Adipocyte (in vitro differentiated cells): ENCODE measurements around the gene GPC3.

Experiments used
- DNase-seq: peaks from one replicate; pipeline ENCODE4 v3.0.0-alpha.2; 2015; ENCODE audit warnings: low read depth
- H3K27me3 ChIP-seq: replicated peaks from 2 replicates; pipeline ENCODE4 v1.7.0; 2013; ENCODE audit warnings: mild to moderate bottlenecking, low read length, moderate library complexity; ENCODE audit not compliant: control insufficient read depth, insufficient read depth
- H3K36me3 ChIP-seq: 2 replicates; pipeline ENCODE4 v1.7.0; 2013; ENCODE audit warnings: low read length, mild to moderate bottlenecking, moderate library complexity; ENCODE audit not compliant: control insufficient read depth, insufficient read depth, severe bottlenecking
- H3K4me1 ChIP-seq: 2 replicates; pipeline ENCODE4 v1.7.0; 2013; ENCODE audit warnings: mild to moderate bottlenecking, low read length, moderate library complexity; ENCODE audit not compliant: control insufficient read depth, insufficient read depth
- H3K4me3 ChIP-seq: 2 replicates; pipeline ENCODE4 v1.7.0; 2013; ENCODE audit warnings: mild to moderate bottlenecking, low read length, moderate library complexity
- H3K9ac ChIP-seq: 2 replicates; pipeline ENCODE4 v1.7.0; 2013; ENCODE audit warnings: mild to moderate bottlenecking, low read length, moderate library complexity
- H3K9me3 ChIP-seq: 2 replicates; pipeline ENCODE4 v1.7.0; 2013; ENCODE audit warnings: mild to moderate bottlenecking, low read length, moderate library complexity; ENCODE audit not compliant: control insufficient read depth

The GPC3 gene

DNA sequence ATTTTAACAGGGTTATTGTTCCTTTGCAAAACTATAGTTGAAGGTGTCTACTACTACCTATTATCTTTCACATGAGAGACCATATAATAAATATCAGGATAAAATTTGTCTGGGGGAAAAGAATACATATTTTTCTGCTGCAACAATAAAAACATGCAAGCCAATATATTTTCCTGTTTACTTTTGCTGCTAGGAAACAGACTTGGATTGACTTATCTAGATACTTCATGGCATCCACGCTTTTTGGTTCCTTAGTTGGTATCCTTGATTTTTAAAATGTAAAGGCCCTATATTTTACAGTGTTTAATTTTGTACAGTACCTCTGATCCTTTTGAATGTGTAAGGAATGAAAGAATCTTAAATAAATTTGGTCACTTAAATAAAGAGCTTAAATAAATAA, 150.6 kb downstream of the GPC3 start:
- no peaks in the 10 kb centered on the region for H3K4me1 ChIP-seq
- no peak for DNase-seq
- no peaks in the 10 kb centered on the region for H3K36me3 ChIP-seq
- H3K4me3 ChIP-seq = no peak overlapping the region
- H3K27me3 ChIP-seq = peaks cover 5% of the 10 kb centered on the region
- H3K9me3 ChIP-seq = no peaks in the 10 kb centered on the region
- no peak overlapping the region for H3K9ac ChIP-seq

DNA sequence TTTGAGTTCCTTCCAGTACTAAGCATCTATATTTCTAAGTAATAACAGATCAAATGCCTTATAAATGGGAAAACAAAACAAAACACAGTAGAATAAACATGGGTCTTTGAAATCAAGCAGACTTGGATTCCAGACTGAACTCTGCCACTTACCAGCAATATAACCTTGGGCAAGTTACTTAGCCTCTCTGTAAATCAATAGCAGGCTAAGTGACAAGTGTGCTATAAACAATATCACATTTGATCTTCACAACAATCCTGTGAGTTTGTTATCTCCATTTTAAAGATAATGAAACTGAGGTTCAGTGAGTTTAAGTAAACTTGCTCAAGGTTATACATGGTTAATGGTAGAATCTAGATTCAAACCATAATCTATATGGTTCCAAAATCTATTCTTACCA, 165.8 kb downstream of the GPC3 start:
- DNase-seq = no peak
- Histone ChIP-seq H3K9ac (no peak overlapping the region), H3K4me3 (no peak overlapping the region), H3K9me3 (no peaks in the 10 kb centered on the region), H3K27me3 (peaks cover 10% of the 10 kb centered on the region), H3K36me3 (no peaks in the 10 kb centered on the region), H3K4me1 (no peaks in the 10 kb centered on the region)

DNA sequence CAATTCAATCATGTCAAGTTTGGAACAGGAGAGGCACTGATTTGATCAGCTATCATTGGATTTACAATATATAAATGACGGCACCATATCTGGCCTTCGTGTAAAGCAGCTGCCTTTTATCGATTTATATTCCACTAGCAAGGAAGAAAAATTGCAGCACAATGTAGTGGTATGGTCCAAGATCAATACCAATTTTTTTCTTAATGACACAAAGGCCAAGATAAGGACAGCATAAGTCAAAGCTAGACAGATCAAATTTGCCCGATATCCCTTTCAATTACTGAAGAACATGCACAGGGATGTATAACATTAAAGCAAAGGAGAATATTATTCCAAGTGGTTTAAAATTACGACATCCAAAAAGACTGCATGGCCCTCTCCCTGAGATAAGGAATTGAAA, 167.4 kb downstream of the GPC3 start:
- peaks cover 10% of the 10 kb centered on the region for H3K27me3 ChIP-seq
- no peak for DNase-seq
- H3K4me1 ChIP-seq = peaks cover 3% of the 10 kb centered on the region
- H3K9ac ChIP-seq = no peak overlapping the region
- H3K36me3 ChIP-seq = no peaks in the 10 kb centered on the region
- H3K9me3 ChIP-seq = no peaks in the 10 kb centered on the region
- H3K4me3 ChIP-seq = no peak overlapping the region

DNA sequence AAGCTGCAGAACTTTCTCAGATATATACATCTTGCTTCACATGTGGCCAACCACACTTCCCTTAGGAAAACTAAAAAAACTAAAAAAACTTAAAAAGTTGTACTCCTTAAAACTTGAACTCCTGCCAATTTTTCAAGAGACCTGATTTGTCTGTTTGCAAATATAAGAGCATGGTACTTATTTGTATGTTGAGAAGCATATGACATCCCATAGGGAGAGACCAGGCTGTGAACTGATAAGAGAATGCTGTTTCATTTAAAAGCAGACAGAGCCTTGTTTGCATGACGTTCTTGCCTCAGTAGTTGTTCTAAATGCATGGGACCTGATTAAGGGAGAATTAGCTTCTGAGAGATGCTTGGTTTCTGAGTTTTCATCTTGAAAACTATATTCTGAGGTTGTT, 169.9 kb downstream of the GPC3 start:
- no peaks in the 10 kb centered on the region for H3K9me3 ChIP-seq
- H3K36me3 ChIP-seq = no peaks in the 10 kb centered on the region
- no peak for DNase-seq
- H3K9ac ChIP-seq = no peak overlapping the region
- peaks cover 9% of the 10 kb centered on the region for H3K4me1 ChIP-seq
- no peak overlapping the region for H3K4me3 ChIP-seq
- peaks cover 14% of the 10 kb centered on the region for H3K27me3 ChIP-seq

DNA sequence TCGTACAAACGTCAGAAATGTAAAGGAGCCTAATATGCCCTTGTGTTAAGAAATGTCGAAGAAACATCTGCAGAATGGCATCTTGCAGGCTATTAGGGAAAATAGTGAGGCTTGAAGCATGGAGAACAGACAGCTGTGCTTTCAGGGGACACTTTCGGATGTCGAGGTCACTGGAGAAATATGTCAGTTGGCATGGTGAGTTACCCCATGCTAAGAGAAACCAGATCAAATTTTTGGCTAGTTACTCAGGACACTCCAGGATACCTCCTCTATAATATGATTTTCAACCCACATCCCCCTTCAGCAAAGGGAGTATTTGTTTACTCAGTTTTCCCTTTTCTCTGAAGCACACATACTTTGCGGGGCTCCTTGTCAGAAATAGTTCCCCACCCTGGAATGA, 171.4 kb downstream of the GPC3 start:
- H3K9ac ChIP-seq = no peak overlapping the region
- H3K36me3 ChIP-seq = no peaks in the 10 kb centered on the region
- H3K9me3 ChIP-seq = no peaks in the 10 kb centered on the region
- peak; percentile 69 for DNase-seq
- H3K4me1 ChIP-seq = peaks cover 9% of the 10 kb centered on the region
- peaks cover 10% of the 10 kb centered on the region for H3K27me3 ChIP-seq
- no peak overlapping the region for H3K4me3 ChIP-seq

DNA sequence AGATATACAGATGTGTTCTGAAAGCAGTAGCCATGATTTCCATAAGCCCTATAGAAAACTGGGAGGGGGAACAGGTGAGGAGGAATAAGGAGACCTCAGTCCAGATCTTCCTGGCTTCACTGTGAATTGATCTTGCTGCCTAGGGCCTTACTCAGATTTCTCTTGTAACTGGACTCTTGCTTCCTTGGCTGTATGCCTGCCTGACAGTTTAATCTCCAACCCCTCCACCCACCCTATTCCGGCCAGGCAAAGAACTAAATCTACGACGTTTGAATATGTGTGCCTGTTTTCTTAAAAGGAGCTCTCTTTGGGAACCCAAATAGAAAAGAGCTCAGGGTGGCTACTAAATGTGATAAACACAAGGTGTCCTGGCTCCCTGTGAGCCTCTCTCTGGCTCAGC, 173.0 kb downstream of the GPC3 start:
- H3K36me3 ChIP-seq = no peaks in the 10 kb centered on the region
- peaks cover 9% of the 10 kb centered on the region for H3K4me1 ChIP-seq
- peaks cover 16% of the 10 kb centered on the region for H3K27me3 ChIP-seq
- no peaks in the 10 kb centered on the region for H3K9me3 ChIP-seq
- H3K9ac ChIP-seq = no peak overlapping the region
- DNase-seq = peak; percentile 11
- no peak overlapping the region for H3K4me3 ChIP-seq

DNA sequence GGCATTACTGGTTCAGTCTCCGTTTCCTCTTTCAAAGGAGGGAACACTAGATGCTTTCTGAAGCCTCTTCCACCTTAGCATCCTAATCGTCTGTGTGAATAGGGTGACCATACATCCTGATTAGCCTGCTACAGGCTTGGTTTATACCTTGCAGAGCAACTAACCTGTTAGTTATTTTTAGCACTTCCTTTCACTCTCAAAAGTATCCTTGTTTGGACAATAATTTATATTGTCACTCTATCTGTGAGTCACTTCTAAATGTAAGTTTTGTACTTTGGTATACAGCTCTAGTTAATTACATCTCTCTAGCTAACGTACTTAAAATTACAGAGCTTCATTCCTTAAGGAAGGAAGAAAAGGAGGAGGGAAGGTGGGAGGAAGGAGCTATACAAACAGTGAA, 174.5 kb downstream of the GPC3 start:
- H3K36me3 ChIP-seq = no peaks in the 10 kb centered on the region
- no peak overlapping the region for H3K9ac ChIP-seq
- peaks cover 16% of the 10 kb centered on the region for H3K27me3 ChIP-seq
- no peak overlapping the region for H3K4me3 ChIP-seq
- no peak for DNase-seq
- peaks cover 4% of the 10 kb centered on the region for H3K9me3 ChIP-seq
- peaks cover 9% of the 10 kb centered on the region for H3K4me1 ChIP-seq

DNA sequence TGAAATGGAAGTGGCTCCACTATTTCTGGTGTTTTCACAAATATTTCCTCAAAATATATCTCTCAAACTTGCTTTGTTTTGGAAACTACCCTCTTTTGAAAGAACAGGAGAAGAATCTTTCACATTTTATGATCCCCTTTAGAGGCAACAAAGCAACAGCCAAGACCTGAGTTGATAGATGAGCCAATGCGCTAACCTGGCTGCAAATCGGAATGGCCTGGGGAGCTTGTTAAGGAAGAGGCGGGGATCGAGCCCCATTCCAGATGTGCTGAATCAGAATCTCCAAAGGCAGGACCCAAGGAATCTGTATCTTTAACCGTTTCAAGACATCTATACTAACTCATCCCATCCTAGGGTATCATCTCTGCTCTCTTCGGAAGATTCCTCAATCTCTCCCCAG, 181.3 kb downstream of the GPC3 start:
- no peaks in the 10 kb centered on the region for H3K4me1 ChIP-seq
- no peaks in the 10 kb centered on the region for H3K36me3 ChIP-seq
- peaks cover 9% of the 10 kb centered on the region for H3K9me3 ChIP-seq
- H3K9ac ChIP-seq = no peak overlapping the region
- peaks cover 14% of the 10 kb centered on the region for H3K27me3 ChIP-seq
- DNase-seq = no peak
- no peak overlapping the region for H3K4me3 ChIP-seq

DNA sequence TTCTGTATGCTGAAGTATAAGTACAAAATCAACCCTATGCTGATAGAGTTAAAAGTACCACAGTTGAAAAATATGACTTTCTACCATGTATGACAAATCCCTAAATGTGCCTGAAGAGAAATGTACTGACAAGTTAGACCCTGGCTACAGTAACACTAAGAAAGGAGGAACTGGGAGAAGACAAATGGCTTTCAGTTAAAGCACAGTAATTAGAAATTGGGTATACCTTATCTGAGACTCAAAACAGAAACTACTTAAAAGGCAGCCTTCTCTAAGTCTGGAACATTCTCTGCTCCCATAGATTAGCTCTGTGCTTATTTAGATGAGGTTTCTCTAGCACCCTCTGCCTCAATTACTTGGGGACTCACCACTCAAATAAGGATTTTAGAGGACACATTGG, 189.1 kb downstream of the GPC3 start:
- Histone ChIP-seq H3K27me3 (peaks cover 9% of the 10 kb centered on the region), H3K36me3 (no peaks in the 10 kb centered on the region), H3K4me3 (no peak overlapping the region), H3K4me1 (no peaks in the 10 kb centered on the region), H3K9ac (no peak overlapping the region), H3K9me3 (no peaks in the 10 kb centered on the region)
- no peak for DNase-seq

DNA sequence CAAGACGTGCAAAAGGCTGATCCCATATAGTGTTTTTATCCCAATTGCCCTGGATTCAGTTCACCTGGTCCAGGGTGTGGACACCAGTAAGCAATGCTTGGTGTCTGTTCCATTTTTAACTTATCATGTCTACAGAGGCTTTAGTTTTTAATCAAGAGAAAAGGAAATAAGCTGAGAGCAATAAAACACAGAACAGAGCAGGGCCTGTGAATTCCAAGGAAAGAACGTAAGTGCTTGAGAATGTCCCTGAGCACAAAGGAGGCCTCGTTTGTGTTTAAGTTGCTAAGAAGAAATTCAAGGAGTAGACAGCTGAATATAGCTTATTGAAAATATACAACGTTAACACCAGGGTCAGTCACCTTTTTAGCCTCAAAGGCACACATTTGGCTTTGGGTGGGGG, 191.3 kb downstream of the GPC3 start:
- H3K36me3 ChIP-seq = no peaks in the 10 kb centered on the region
- H3K9me3 ChIP-seq = no peaks in the 10 kb centered on the region
- no peak overlapping the region for H3K9ac ChIP-seq
- H3K27me3 ChIP-seq = peaks cover 4% of the 10 kb centered on the region
- no peak for DNase-seq
- H3K4me3 ChIP-seq = no peak overlapping the region
- H3K4me1 ChIP-seq = no peaks in the 10 kb centered on the region

DNA sequence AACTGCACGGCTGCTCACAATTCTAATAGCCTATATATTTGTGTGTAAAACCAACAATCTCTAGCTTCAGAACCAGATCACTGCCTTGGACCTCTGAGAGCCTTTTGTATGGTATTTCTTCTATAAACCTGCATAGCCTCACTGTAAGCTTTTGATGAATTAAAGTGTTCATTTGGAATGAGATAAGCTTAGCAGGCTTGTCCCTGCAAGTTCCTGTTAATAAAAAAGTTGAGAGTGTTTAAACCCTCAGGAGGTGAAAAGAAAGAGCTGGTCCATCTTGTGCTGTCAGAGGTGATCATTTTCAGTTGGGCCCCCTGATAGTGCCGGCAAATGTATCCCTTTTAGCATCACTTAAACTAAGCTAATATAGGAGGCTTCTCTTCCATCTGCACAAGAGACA, 191.8 kb downstream of the GPC3 start:
- no peaks in the 10 kb centered on the region for H3K9me3 ChIP-seq
- no peak for DNase-seq
- H3K27me3 ChIP-seq = peaks cover 6% of the 10 kb centered on the region
- no peaks in the 10 kb centered on the region for H3K4me1 ChIP-seq
- H3K4me3 ChIP-seq = no peak overlapping the region
- H3K9ac ChIP-seq = no peak overlapping the region
- no peaks in the 10 kb centered on the region for H3K36me3 ChIP-seq

DNA sequence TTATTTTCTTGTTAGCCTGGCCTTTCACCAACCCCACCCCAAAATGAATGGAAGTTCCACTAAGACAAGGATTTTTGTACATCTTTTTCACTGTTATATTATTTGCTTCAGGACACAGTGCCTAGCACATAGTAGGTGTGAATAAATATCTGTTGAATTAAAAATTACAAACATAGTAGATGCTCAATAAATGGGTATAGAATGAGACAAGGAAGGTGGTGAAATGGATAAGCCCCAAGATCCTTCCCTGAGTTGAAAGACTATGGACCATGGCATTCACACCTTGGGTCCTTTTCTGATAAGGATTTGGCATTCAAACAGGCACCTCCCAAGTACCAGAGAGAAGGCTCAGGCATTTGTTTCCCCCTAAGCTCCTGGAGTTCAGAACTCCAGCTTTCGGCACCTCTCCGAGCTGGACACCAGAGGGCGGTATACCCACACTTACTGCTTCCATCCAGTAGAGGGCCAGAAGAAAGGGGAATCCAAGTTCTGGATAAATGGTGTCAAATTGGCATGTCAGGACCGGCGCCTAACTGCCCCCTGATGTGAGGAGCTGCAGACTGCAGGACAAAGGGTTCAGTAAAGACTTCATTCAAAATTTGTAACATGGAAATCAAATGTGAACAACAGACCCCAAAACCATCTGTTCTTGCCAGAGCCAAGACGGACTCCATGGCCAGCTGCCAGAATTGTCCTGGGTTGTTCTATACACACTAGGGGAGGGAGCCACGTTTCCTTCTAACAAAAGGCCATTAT, 193.0 kb downstream of the GPC3 start:
- no peaks in the 10 kb centered on the region for H3K36me3 ChIP-seq
- H3K4me3 ChIP-seq = peak overlapping the region; percentile 73
- no peak overlapping the region for H3K9ac ChIP-seq
- no peaks in the 10 kb centered on the region for H3K4me1 ChIP-seq
- DNase-seq = peak; percentile 81
- H3K27me3 ChIP-seq = peaks cover 6% of the 10 kb centered on the region
- H3K9me3 ChIP-seq = no peaks in the 10 kb centered on the region
